HepG2 (cell line): Measurements from ENCODE around the gene SH3D19.

Source experiments
- SSRP1 ChIP-seq: IDR thresholded peaks from 2 replicates; pipeline ENCODE4 v1.6.1; 2016; ENCODE audit warnings: control low read depth
- ZNF121 ChIP-seq: sonication (generic); formaldehyde crosslinking; IDR thresholded peaks from 2 replicates; pipeline ENCODE4 v1.5.0; 2020; ENCODE audit warnings: mild to moderate bottlenecking, missing genetic modification reagents
- TF ChIP-seq, protein P1 (sequence below): sonication (generic); formaldehyde crosslinking; IDR thresholded peaks from 2 replicates; pipeline ENCODE4 v1.9.0; 2022; ENCODE audit warnings: missing genetic modification reagents, mild to moderate bottlenecking, borderline replicate concordance
- TF ChIP-seq, protein P2 (sequence below): sonication (generic); formaldehyde crosslinking; IDR thresholded peaks from 2 replicates; pipeline ENCODE4 v1.5.0; 2020; ENCODE audit warnings: mild to moderate bottlenecking, missing genetic modification reagents, moderate library complexity

DNA sequence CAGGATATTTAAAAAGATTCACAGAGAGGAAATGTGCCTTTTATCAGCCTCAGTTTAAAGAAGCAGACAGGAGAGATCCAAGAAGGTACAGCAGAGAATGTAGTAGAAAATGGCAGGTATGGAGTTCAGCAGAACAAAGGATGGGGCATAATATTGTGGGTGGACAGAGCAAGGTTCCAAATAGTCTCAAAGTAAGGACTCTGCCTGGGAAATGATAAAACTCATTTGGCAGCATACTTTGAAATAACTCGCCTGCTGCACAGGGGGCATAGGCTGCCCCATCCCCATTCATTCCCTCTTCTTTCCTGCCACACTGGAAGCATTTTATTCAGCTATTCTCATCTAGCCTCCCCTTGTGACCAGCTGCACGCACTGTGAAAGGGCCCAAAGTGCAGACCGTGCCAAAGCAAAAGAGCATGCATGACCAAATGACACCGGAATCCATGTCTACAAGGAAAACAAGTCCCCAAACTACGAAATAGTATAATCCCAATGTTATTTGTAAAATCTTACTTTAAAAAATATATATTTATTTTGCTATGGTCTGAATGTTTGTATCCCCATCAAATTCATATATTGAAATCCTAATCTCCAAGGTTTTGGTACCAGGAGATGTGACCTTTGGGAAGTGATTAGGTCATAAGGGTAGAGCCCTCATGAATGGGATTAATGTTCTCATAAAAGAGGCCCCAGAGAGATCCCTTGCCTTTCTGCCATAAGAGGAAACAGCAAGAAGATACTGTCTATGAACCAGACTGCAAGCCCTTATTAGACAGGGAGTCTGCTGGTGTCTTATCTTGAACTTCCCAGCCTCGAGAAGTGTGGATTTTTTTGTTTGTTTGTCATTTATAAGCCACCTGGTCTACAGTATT is 125.8 kb downstream of the SH3D19 start:
- TF ChIP-seq, protein P1, sequence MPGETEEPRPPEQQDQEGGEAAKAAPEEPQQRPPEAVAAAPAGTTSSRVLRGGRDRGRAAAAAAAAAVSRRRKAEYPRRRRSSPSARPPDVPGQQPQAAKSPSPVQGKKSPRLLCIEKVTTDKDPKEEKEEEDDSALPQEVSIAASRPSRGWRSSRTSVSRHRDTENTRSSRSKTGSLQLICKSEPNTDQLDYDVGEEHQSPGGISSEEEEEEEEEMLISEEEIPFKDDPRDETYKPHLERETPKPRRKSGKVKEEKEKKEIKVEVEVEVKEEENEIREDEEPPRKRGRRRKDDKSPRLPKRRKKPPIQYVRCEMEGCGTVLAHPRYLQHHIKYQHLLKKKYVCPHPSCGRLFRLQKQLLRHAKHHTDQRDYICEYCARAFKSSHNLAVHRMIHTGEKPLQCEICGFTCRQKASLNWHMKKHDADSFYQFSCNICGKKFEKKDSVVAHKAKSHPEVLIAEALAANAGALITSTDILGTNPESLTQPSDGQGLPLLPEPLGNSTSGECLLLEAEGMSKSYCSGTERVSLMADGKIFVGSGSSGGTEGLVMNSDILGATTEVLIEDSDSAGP: no peak
- no peak for TF ChIP-seq ZNF121 (CRISPR knock-in tag)
- TF ChIP-seq, protein P2, sequence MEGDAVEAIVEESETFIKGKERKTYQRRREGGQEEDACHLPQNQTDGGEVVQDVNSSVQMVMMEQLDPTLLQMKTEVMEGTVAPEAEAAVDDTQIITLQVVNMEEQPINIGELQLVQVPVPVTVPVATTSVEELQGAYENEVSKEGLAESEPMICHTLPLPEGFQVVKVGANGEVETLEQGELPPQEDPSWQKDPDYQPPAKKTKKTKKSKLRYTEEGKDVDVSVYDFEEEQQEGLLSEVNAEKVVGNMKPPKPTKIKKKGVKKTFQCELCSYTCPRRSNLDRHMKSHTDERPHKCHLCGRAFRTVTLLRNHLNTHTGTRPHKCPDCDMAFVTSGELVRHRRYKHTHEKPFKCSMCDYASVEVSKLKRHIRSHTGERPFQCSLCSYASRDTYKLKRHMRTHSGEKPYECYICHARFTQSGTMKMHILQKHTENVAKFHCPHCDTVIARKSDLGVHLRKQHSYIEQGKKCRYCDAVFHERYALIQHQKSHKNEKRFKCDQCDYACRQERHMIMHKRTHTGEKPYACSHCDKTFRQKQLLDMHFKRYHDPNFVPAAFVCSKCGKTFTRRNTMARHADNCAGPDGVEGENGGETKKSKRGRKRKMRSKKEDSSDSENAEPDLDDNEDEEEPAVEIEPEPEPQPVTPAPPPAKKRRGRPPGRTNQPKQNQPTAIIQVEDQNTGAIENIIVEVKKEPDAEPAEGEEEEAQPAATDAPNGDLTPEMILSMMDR (CRISPR knock-in tag): no peak
- no peak for TF ChIP-seq SSRP1 (CRISPR knock-in tag)
